Measurements from ENCODE around the gene FERMT1.
"Not testable (repeated sequence)": the region's sequence is repeated elsewhere in the genome, so short reads cannot be mapped to it uniquely, and the experiment has no call there.

The FERMT1 gene

DNA sequence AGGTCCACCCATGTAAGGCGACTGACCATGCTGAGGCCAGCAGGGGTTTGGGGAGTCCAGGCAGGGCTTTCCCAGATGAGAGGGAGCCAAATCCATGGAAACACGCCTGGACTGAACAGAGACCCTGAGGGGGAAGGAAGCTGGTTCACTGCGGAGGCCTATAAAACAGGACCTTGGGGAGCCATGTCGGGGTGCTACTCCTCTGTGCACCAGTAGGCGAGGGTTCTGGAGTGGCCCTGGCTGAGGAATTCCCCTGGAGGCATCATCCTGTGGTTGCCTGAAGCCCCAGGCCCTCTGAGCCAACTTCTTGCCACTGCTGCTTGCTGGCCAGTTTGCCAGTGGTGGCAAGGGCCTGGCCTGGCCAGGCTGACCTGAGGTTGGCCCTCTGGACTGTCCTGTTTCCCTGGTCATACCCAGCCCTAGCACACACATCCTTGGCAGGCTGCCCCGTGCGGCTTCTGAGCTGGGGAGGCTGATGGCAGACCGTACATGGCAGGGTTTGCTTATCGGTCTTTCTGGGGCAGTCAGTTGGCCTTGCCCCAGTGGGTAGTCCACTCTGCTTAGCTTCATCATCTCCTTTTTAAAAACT, 66.8 kb downstream of the FERMT1 start:
- peaks cover 12% of the 10 kb centered on the region for H3K27me3 ChIP-seq (ENCODE audit: insufficient read depth, low read length, poor library complexity)
- H3K18ac ChIP-seq (ENCODE audit: low read length), result no peak overlapping the region
- peak overlapping the region; percentile 68 for H3K56ac ChIP-seq (ENCODE audit: low read length)
- H3K79me1 ChIP-seq (ENCODE audit: low read length), result no peaks in the 10 kb centered on the region
- H2BK15ac ChIP-seq (replicated peaks; ENCODE audit: low read depth), result no peak overlapping the region
- WGBS (ENCODE audit: extremely low coverage, insufficient coverage, low lambda C conversion rate), result no CpG with 5 or more reads among the region's 9 CpGs
- H3K23ac ChIP-seq (ENCODE audit: low read length), result peak overlapping the region; percentile 85
- no peaks in the 10 kb centered on the region for H3K79me2 ChIP-seq (ENCODE audit: control insufficient read depth, insufficient read depth, low read length)
- H3K9ac ChIP-seq (ENCODE audit: low read length), result peak overlapping the region; percentile 33
- peak overlapping the region; percentile 63 for H2AK5ac ChIP-seq (ENCODE audit: low read length)
- H4K8ac ChIP-seq (ENCODE audit: low read depth, low read length), result no peak overlapping the region
- H2BK120ac ChIP-seq (ENCODE audit: low read depth, low read length), result no peak overlapping the region
- peak overlapping the region; percentile 0 for H3K4ac ChIP-seq (ENCODE audit: low read depth, low read length)
- peak overlapping the region; percentile 33 for H3K27ac ChIP-seq (ENCODE audit: low read depth, low read length)
- H4K5ac ChIP-seq (ENCODE audit: low read length), result no peak overlapping the region
- peaks cover 9% of the 10 kb centered on the region for H3K4me1 ChIP-seq (ENCODE audit: control insufficient read depth, low read depth, low read length)
- H3K36me3 ChIP-seq (ENCODE audit: control insufficient read depth, insufficient read depth, low read length), result no peaks in the 10 kb centered on the region
- DNase-seq, result no peak
- peak overlapping the region; percentile 74 for H2BK5ac ChIP-seq (ENCODE audit: low read length)
- H3K4me2 ChIP-seq (ENCODE audit: low read length), result no peak overlapping the region
- H3K4me3 ChIP-seq (ENCODE audit: low read length), result no peak overlapping the region

DNA sequence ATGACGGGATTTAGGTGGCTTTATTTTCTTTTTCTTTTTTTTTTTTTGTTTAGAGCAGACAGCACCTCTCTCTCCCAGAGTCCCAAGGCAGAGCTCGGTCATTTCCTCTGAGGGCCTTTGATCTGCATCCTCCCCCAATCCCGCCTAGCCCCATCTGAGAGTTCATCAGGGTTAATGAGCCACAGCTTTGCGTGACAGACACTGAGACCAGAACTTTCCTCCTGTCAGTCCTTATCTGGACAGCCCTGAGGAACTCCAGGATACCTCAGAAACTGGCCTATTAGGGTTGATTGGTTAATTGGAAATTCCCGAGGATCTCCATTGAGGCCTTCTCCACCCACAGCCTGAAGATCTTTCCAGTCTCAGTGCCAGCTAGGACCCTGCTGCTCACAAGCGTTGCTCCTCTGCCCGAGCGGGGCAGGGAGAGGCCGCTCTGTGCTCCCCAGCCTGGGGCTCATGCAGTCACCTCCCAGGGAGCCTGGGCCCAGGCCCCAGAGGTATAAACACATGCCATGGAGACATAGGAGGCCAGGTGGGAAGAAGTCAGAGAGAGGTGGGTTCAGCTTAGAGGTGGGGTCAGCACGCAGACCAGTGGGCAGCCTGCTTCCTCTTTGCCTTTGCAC, 67.6 kb downstream of the FERMT1 start:
- Histone ChIP-seq H3K4me2 (ENCODE audit: low read length) (no peak overlapping the region), H3K36me3 (ENCODE audit: control insufficient read depth, insufficient read depth, low read length) (no peaks in the 10 kb centered on the region), H3K4me3 (ENCODE audit: low read length) (no peak overlapping the region), H3K4me1 (ENCODE audit: control insufficient read depth, low read depth, low read length) (peaks cover 9% of the 10 kb centered on the region), H3K23ac (ENCODE audit: low read length) (peak overlapping the region; percentile 85), H3K79me2 (ENCODE audit: control insufficient read depth, insufficient read depth, low read length) (no peaks in the 10 kb centered on the region), H4K5ac (ENCODE audit: low read length) (no peak overlapping the region), H2BK15ac (replicated peaks; ENCODE audit: low read depth) (no peak overlapping the region), H3K4ac (ENCODE audit: low read depth, low read length) (peak overlapping the region; percentile 22), H3K27ac (ENCODE audit: low read depth, low read length) (peak overlapping the region; percentile 72), H2BK120ac (ENCODE audit: low read depth, low read length) (no peak overlapping the region), H3K18ac (ENCODE audit: low read length) (no peak overlapping the region), H3K56ac (ENCODE audit: low read length) (peak overlapping the region; percentile 68), H2BK5ac (ENCODE audit: low read length) (peak overlapping the region; percentile 74), H2AK5ac (ENCODE audit: low read length) (no peak overlapping the region), H3K79me1 (ENCODE audit: low read length) (no peaks in the 10 kb centered on the region), H3K9ac (ENCODE audit: low read length) (peak overlapping the region; percentile 22), H3K27me3 (ENCODE audit: insufficient read depth, low read length, poor library complexity) (peaks cover 13% of the 10 kb centered on the region), H4K8ac (ENCODE audit: low read depth, low read length) (no peak overlapping the region)
- peak; percentile 92 for DNase-seq
- no CpG with 5 or more reads among the region's 10 CpGs for WGBS (ENCODE audit: extremely low coverage, insufficient coverage, low lambda C conversion rate)

- DNase-seq, result peak; percentile 49
- H2AK5ac ChIP-seq (ENCODE audit: low read length); H3K4me3 ChIP-seq (ENCODE audit: low read length); H3K79me1 ChIP-seq (ENCODE audit: low read length); H3K23ac ChIP-seq (ENCODE audit: low read length); H2BK5ac ChIP-seq (ENCODE audit: low read length); H2BK15ac ChIP-seq (replicated peaks; ENCODE audit: low read depth); H3K27ac ChIP-seq (ENCODE audit: low read depth, low read length); H3K4me2 ChIP-seq (ENCODE audit: low read length); H2BK120ac ChIP-seq (ENCODE audit: low read depth, low read length); H3K79me2 ChIP-seq (ENCODE audit: control insufficient read depth, insufficient read depth, low read length); H3K36me3 ChIP-seq (ENCODE audit: control insufficient read depth, insufficient read depth, low read length); H3K4me1 ChIP-seq (ENCODE audit: control insufficient read depth, low read depth, low read length); H3K9ac ChIP-seq (ENCODE audit: low read length); H3K4ac ChIP-seq (ENCODE audit: low read depth, low read length); H3K18ac ChIP-seq (ENCODE audit: low read length); H4K5ac ChIP-seq (ENCODE audit: low read length); H4K8ac ChIP-seq (ENCODE audit: low read depth, low read length); H3K56ac ChIP-seq (ENCODE audit: low read length): not testable (repeated sequence)
- peaks cover 13% of the 10 kb centered on the region for H3K27me3 ChIP-seq (ENCODE audit: insufficient read depth, low read length, poor library complexity)
- no CpG with 5 or more reads among the region's 4 CpGs for WGBS (ENCODE audit: extremely low coverage, insufficient coverage, low lambda C conversion rate)
These were observed 68.2 kb downstream of the FERMT1 start for GRCh38 chr20:6054689-6055051.

DNA sequence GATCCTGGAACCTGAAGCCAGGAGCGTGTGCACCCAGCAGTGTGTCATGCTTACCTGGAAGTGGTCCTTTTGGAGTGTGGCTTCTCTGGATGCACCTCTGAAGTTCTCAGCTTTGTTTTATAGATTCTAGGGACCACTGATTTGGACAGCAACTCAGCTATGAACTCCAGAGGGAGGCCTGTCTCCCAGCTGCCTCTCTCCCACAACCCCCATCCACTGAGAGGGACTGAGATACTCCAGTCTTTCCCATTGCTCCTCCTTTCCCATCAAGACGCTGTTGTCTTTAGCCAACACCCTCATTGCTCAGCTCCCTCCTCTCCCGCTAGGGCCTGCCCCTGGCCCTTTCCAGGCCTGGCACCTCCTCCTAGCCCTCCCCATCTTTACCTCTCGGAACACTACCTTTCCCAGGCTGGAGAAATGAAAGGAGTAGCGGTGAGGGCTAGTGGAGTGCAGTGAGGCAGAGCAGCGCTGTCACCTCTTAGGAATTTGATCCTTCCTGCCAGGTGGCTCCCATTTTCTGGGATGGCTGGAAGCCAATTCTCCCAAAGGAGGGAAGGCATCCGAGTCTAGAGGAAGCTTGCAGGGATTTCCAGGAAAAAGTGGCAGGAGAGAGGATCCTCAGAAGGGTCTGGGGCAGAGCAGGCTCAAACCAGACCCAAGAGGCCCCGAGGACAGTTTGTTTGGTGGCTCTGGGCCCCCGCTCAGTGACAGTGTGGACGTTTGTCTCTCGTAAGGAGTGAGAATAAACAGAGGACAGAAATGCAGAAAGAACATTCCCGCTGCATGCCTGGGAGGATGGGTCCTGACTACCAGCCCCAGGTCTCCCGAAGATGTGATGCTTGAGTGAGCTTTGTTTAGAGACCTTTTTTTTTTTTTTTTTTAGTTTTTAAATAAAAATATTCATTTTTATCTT, 68.8 kb downstream of the FERMT1 start, which contains the start of gene LRRN4:
Gene LRRN4 (minus strand): TSS at position 285 of the 913 bp plus-strand sequence. CDS start 1,261 bp downstream, outside the sequence.
- H3K27ac ChIP-seq (ENCODE audit: low read depth, low read length), result peak within 1 kb of the TSS; percentile 83
- no CpG with 5 or more reads among the region's 13 CpGs for WGBS (ENCODE audit: extremely low coverage, insufficient coverage, low lambda C conversion rate)
- H3K79me2 ChIP-seq (ENCODE audit: control insufficient read depth, insufficient read depth, low read length), result no peaks in the 10 kb centered on the region
- H3K9ac ChIP-seq (ENCODE audit: low read length), result peak within 1 kb of the TSS; percentile 76
- no peak within 1 kb of the TSS for H2BK15ac ChIP-seq (replicated peaks; ENCODE audit: low read depth)
- H3K4me1 ChIP-seq (ENCODE audit: control insufficient read depth, low read depth, low read length), result peaks cover 9% of the 10 kb centered on the region
- H4K5ac ChIP-seq (ENCODE audit: low read length), result no peak within 1 kb of the TSS
- peak within 1 kb of the TSS; percentile 76 for H3K56ac ChIP-seq (ENCODE audit: low read length)
- H3K4me3 ChIP-seq (ENCODE audit: low read length), result no peak within 1 kb of the TSS
- no peak within 1 kb of the TSS for H3K23ac ChIP-seq (ENCODE audit: low read length)
- no peak within 1 kb of the TSS for H3K4ac ChIP-seq (ENCODE audit: low read depth, low read length)
- peak within 1 kb of the TSS; percentile 77 for H3K4me2 ChIP-seq (ENCODE audit: low read length)
- H2BK5ac ChIP-seq (ENCODE audit: low read length), result no peak within 1 kb of the TSS
- no peaks in the 10 kb centered on the region for H3K79me1 ChIP-seq (ENCODE audit: low read length)
- H3K36me3 ChIP-seq (ENCODE audit: control insufficient read depth, insufficient read depth, low read length), result no peaks in the 10 kb centered on the region
- DNase-seq, result peak; percentile 94
- H2BK120ac ChIP-seq (ENCODE audit: low read depth, low read length), result no peak within 1 kb of the TSS
- H3K27me3 ChIP-seq (ENCODE audit: insufficient read depth, low read length, poor library complexity), result peaks cover 13% of the 10 kb centered on the region
- no peak within 1 kb of the TSS for H2AK5ac ChIP-seq (ENCODE audit: low read length)
- H4K8ac ChIP-seq (ENCODE audit: low read depth, low read length), result no peak within 1 kb of the TSS
- peak within 1 kb of the TSS; percentile 10 for H3K18ac ChIP-seq (ENCODE audit: low read length)

DNA sequence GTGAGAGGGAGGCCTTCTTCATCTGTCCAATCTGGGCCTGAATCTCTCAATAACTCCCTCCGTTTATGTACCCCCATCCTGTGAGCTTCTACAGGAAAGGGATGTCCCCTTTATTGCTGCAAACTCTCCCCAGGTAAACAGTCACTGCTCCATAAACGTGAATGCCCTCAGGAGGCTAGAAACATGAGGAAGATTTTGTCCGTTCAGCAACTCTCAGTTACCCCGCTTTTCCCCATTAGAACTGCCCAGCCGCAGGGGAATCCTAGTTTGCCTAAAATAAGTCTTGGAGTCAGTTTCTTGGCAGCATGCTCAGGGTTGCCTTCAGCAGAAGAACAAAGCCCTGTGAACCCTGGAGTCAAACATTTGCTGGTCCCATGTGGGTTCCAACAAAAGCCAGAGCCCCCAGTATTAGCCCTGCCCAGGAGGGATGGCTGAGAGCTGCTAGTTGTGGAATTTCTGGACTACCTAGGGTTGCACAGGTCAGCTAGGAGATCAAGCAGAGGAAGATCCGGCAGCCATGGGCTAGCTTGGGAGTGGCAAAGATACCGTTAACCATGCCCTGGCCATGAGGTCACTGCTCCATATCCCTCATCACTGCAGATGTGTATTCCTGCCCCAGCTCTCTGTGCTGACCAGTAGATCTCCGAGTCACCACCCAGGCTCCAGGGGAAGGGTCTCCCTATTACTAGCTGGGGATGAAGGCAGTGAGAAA, 69.6 kb downstream of the FERMT1 start:
- H3K4me3 ChIP-seq (ENCODE audit: low read length), result no peak overlapping the region
- no peaks in the 10 kb centered on the region for H3K36me3 ChIP-seq (ENCODE audit: control insufficient read depth, insufficient read depth, low read length)
- H2AK5ac ChIP-seq (ENCODE audit: low read length), result no peak overlapping the region
- no peak overlapping the region for H2BK15ac ChIP-seq (replicated peaks; ENCODE audit: low read depth)
- peaks cover 13% of the 10 kb centered on the region for H3K27me3 ChIP-seq (ENCODE audit: insufficient read depth, low read length, poor library complexity)
- no peak overlapping the region for H2BK5ac ChIP-seq (ENCODE audit: low read length)
- H3K79me2 ChIP-seq (ENCODE audit: control insufficient read depth, insufficient read depth, low read length), result no peaks in the 10 kb centered on the region
- H2BK120ac ChIP-seq (ENCODE audit: low read depth, low read length), result no peak overlapping the region
- H3K9ac ChIP-seq (ENCODE audit: low read length), result peak overlapping the region; percentile 76
- H3K56ac ChIP-seq (ENCODE audit: low read length), result peak overlapping the region; percentile 76
- H3K27ac ChIP-seq (ENCODE audit: low read depth, low read length), result no peak overlapping the region
- peak overlapping the region; percentile 77 for H3K4me2 ChIP-seq (ENCODE audit: low read length)
- H4K5ac ChIP-seq (ENCODE audit: low read length), result no peak overlapping the region
- H3K23ac ChIP-seq (ENCODE audit: low read length), result no peak overlapping the region
- no peak overlapping the region for H4K8ac ChIP-seq (ENCODE audit: low read depth, low read length)
- no peak overlapping the region for H3K4ac ChIP-seq (ENCODE audit: low read depth, low read length)
- no peaks in the 10 kb centered on the region for H3K79me1 ChIP-seq (ENCODE audit: low read length)
- peak; percentile 45 for DNase-seq
- WGBS (ENCODE audit: extremely low coverage, insufficient coverage, low lambda C conversion rate), result no CpG with 5 or more reads among the region's 8 CpGs
- no peak overlapping the region for H3K18ac ChIP-seq (ENCODE audit: low read length)
- H3K4me1 ChIP-seq (ENCODE audit: control insufficient read depth, low read depth, low read length), result peaks cover 9% of the 10 kb centered on the region
